GM03348 (cell line): ENCODE data around the gene TPP1.

Source experiments
- DNase-seq: peaks from one replicate; pipeline ENCODE4 v3.0.0; 2012; ENCODE audit warnings: low spot score

TPP1 gene

GRCh38 chr11:6587360-6587953, 31.8 kb downstream of the TPP1 start:
- DNase-seq: no peak

DNA sequence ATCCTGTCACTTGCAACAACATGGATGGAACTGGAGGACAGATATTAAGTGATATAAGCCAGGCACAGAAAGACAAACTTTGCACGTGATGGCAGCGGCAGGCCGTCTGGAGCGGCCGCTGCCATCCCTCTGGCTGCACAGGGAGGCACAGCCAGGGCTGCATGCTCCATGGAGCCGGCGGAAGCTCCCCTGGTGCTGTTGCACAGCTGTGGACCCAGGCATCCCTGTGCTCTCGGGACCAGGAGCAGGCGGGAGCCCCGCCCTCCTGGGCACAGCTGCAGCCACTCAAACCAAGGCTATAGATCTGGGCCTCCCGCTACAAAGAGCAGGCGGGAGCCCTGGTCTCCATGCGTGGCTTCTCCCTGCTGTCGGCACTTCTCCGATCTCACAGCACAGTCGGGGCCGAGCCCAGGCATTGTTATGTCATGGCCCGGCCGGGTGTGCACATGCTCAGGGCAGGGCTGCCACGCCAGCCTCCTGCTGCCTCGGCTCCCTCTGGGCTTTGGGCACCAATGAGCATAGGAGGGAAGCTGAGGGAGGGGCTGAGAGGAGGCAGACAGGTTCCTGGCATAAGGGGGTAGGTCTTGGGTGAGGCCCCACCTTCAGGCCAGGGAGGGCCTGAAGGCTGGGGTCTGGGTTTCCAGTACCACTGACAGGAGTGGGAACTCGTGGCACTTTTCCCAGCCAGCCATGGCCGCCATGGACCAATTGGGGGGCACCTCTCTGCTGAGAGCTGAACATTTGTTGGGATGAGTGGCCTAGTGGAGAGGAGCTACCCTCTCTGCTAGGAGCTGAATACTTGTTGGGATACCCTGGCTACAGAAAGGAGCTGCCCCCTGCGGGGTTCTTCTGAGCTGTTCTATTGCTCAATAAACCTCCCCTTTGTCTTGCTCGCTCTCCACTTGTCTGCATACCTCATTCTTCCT, 32.5 kb downstream of the TPP1 start:
- DNase-seq: no peak

- no peak for DNase-seq
These were observed 34.7 kb downstream of the TPP1 start for GRCh38 chr11:6584528-6584927.

GRCh38 chr11:6583584-6583983, 35.6 kb downstream of the TPP1 start:
- no peak for DNase-seq

GRCh38 chr11:6579681-6580080, 39.5 kb downstream of the TPP1 start:
- no peak for DNase-seq

- DNase-seq: no peak
These were observed 41.1 kb downstream of the TPP1 start for GRCh38 chr11:6578134-6578533.

DNA sequence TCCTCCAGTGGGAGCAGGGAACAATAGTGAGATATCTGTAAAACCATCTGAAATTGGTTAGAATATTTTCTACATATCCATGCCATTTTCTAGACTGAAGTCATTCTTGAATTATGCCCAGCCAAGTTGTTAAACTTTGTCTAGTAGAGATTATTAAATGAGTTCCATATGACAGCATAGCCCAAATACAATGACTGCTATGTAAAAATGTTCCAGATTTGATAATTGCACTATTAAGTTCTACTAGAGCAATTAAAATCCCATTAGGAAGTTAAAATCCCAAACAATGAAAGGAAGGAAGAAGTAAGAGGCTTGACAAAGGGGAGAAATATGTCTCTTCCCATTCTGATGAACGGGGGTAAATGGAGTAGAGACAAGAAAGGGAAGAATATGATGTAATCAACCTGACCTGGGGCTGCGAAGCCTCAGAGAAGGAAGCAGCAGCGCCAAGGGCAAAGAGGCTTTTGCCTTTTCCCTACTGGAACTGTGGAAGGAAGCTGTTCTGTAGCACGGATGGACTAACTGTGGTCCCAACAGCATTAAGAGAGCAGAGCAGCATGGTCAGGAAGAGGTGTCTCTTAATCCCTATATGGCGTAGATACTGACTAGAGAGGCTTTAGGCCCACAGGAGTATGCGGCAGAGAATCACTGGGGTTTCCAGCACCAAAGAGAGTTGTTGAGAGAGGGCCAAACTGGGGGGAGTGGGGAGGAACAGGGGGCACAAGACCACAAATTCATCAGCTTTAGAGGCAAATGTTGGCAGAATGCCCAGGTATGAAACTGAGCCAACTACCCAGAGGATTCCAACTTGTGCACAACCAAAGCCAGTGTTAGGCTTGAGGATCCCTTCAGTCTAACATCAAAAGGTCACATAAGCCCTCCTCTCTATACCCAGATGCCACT, 42.5 kb downstream of the TPP1 start:
- peak; percentile 77 for DNase-seq

DNA sequence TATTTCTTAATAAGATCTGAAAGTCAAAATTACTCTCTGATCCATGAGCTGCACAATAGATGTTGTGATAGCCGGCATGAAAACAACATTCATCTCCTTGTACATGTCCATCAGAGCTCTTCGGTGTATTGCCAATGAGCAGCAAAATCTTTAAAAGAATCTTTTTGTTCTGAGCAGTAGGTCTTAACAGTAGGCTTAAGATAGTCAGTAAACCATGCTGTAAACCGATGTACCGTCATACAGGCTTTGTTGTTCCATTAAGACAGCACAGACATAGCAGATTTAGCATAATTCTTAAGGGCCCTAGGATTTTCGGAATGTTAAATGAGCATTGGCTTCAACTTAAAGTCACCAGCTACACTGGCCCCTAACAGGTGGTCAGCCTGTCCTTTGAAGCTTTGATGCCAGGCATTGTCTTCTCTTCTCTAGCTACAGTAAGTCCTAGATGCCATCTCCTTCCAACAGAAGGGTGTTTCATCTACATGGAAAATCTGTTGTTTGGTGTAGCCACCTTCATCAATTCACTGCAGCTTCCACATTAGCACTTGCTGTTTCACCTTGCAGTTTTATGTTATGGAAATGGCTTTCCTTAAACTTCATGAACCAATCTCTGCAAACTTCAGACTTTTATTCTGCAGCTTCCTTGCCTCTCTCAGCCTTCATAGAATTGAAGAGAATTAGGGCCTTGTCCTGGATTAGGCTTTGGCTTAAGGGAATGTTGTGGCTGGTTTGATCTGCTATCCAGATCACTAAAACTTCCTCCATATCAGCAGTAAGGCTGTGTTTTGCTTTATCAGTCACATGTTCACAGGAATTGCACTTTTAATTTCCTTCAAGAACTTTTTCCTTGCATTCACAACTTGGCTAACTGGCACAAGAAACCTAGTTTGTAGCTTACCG, 44.2 kb downstream of the TPP1 start:
- DNase-seq: no peak

DNA sequence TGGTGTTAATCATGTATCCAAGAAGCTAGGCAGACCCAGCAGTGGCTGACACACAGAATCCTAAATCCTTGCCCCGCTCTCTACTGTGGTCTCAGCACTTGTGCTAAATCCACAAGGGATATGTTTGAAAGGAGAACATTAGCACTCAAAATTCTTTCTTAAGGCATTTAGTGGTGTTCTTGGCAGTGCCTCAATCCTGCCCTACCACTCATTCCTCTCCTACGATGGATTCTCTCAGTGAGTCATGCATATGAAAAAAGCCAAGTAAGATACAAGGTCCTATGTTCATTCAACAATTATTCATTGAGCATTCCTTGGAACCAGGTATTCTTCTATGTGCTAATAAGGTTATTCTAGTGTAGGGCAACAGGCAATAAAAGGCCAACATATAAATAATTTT, 47.0 kb downstream of the TPP1 start:
- peak; percentile 87 for DNase-seq

DNA sequence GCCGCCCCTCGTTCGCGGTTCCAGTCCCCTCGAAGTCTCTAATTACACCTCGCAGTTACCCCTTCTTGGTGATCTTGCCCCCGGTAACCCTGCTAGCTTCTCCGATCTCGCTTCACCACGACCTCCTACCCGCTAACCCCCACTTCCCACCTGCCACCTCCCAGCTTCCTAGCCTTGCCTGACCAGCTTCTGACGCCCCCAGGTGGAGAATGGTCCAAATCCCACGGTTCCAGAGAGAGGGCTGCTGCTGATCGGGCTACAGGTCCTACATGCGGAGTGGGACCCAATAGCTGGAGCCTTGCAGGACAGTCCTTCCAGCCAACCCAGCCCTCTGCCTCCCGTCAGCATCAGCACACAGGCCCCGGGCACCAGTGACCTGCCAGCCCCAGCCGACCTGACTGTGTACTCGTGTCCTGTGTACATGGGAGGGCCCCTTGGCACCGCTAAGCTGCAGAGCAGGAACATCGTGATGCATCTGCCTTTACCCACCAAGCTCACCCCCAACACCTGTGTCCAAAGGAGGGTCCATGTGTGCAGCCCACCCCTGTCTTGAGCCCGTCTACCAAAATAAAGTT, 47.7 kb downstream of the TPP1 start:
- no peak for DNase-seq

DNA sequence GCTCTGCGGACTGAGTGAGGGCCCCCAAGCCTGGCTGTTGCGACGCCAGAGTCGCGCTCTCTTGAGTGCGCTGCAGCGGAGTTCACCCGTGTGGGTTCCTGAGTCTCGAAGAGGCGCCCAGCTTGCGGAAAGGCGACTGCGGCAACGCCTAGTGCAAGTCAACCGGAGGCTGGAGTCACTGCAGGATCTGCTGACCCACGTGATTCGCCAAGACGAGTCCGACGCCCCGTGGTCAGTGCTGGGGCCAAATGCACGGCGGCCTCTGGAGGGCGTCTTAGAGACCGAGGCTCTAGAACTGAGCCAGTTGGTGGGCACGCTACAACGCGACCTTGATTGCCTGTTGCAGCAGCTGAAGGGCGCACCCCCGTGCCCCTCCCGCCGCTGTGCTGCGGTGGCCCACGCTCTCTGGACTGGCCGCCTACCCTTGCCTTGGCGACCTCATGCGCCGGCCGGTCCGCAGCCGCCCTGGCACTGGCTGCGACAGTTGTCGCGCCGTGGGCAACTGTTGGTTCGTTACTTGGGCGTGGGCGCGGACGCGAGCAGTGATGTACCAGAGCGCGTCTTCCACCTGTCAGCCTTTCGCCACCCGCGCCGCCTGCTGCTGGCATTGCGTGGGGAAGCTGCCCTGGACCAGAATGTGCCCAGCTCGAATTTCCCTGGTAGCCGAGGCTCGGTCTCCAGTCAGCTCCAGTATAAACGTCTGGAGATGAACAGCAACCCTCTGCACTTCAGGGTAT, 48.4 kb downstream of the TPP1 start:
- DNase-seq: no peak

GRCh38 chr11:6569706-6570105, 49.5 kb downstream of the TPP1 start:
- no peak for DNase-seq

DNA sequence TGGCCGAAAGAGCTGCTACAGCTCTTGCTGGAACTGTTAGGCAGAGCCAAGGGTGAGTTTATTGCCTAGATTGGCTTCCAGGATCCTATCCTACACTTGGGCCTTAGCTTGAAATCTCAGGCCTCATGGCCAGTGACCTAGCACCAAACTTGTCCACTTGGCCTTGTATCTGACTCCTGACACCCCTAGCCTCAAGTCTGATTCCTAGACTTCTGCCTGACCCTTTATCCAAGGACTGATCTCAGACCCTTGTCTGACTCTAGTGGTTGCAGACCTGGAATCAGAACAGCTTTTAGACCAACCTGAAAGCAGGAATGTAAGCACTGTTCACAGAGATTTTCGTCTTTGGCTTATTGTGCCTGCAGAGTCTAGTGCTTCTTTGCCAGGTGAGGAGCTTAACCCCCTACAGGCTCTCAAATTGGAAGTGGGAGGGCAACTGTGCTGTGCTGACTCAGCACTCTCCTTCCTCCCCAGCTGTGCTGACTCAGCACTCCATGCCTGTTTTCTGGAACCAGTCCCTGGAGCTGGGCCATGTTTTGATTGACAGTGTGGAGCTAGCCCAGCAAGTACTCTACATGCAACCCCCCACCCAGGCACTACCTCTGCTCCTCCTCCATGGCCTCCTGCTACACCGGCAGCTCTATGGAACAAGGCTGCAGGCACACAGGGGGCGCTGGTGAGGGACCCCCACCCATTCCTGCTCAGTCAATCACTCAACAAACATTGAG, 50.9 kb downstream of the TPP1 start:
- DNase-seq: peak; percentile 44

DNA sequence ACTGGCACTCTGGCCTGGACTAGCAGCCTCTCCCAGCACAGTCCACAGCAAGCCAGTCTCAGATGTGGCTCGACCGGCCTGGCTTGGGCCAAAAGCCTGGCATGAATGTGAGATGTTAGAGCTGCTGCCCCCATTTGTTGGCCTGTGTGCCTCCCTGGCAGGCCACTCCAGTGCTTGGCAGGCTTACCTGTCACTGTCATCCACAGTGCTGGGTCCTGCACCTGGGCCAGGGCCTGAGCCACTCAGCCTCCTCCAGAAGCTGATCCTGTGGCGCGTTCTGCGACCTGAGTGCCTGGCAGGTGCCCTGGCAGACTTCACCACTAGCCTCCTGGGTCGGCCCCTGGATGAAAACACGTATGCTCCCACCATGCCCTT, 51.9 kb downstream of the TPP1 start:
- no peak for DNase-seq

DNA sequence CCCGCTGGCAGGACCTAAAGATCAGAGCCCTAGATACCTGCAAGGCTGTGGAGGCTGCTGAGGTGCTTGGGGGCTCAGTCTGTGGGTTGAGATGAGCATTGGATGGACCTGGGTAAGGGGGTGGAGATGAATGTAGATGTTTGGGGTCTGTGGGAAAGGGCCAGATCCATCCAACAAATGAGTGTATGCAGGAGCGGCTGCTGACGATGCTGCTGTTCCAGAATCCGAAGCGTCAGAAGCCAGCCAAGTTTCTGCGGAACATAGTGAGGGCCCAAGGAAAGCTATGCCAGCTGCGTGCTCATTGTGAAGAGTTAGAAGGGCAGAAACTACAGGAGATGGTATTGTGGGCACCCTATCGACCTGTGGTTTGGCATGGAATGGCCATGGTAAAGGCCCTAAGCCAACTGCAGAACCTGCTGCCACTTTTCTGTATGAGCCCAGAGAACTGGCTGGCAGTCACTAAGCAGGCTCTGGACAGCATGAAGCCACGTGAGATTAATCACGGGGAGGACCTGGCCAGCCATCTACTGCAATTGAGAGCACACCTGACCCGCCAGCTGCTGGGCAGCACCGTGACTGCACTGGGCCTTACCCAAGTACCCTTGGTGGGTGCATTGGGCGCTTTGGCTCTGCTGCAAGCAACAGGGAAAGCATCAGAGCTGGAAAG, 52.4 kb downstream of the TPP1 start:
- DNase-seq: no peak

- DNase-seq: no peak
These were observed 53.1 kb downstream of the TPP1 start for GRCh38 chr11:6565988-6566703.

GRCh38 chr11:6565325-6565724, 53.9 kb downstream of the TPP1 start:
- DNase-seq: no peak

DNA sequence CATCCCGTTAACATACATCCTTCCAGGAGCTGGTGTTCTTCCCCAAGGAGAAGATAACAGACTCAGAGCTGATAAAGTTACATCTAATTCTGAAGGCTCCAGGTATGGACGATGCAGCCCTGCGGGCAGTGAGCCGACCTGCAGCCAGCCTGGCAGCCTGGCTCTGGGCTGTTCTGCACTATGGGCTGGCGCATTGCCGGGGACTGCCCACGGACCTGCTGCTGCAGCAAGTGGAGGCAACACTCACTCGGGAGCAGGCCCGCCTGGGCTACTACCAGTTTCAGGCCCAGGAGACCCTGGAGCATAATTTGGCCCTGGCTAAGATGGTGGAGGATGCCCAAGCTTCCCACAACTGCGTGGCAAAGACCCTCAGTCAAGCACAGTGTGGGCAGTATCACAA, 55.6 kb downstream of the TPP1 start:
- DNase-seq: no peak
